Muscle of back (tissue), 11 donors: ENCODE results near the gene PTPN14. TPM values are rescaled to one million over a fixed set of nuclear protein-coding genes. Genes with fewer than 3 reads are reported as not detected.

Experiments used
- DNase-seq, 3 donors: peaks; one replicate each; pipeline versions ENCODE4 v3.0.0 to v3.0.0-alpha.2; 2013
- polyA plus RNA-seq, 10 donors: library from polyadenylated mRNA; unstranded; fragments of 120-200 nt; gene quantifications; one replicate each; pipeline ENCODE4 v1.2.1, GENCODE V29; 2013; ENCODE audit not compliant: insufficient read length in 10 of 10

The PTPN14 gene
- polyA plus RNA-seq, 10 donors = 16.0 to 27.8 (median 19.1) TPM

- DNase-seq = no peak
These were observed 237.1 kb downstream of the PTPN14 start for GRCh38 chr1:214314178-214314843.

DNA sequence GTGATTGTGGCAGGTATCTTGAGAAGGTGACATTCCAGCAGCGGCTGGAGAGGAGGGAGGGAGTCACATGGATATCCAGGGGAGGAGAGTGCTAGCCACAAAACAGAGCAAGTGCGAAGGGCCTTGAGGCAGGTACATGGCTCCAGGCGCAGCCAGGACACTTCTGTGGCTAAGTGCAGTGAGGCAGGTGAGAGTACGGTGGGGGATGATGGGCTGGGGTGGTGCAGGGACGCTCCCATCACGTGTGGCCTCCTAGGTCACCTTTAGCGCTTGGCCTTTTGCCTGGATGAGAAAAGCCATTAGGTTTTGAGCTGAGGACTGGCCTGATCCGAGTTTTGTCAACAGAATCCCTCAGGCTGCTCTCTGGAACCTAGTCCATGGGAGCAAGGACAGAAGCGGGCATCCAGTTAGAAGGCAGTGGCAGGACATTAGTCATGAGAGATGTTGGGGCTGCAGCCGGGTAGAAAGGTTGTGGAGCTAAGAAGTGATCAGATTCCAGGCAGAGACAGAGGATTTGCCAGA, 238.8 kb downstream of the PTPN14 start:
- DNase-seq = peak in 1 of 3 donors; percentile 34

- no peak for DNase-seq
These were observed 240.4 kb downstream of the PTPN14 start for GRCh38 chr1:214310777-214311690.

GRCh38 chr1:214310010-214310409, 241.4 kb downstream of the PTPN14 start:
- no peak for DNase-seq

DNA sequence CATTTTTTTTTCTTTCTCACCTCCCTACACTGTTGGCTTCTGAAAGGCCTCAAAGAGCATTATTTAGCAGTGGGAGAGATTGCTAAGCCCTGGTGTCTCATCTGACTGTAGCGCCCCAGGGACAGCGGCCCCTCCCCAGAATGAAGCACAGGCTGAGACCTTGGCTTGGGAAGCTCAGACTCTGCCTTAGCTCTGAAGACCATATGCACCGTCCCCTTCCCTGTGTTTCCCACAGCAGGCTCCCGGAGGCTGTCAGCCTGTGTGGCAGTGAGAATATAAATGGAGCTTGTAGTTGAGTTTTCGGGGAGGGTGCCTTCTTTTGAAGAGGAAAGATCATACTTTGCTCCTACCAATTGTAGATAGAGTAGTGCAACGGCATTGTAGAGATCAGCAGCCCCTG, 245.1 kb downstream of the PTPN14 start:
- no peak for DNase-seq

GRCh38 chr1:214305164-214305751, 246.1 kb downstream of the PTPN14 start:
- DNase-seq = no peak

DNA sequence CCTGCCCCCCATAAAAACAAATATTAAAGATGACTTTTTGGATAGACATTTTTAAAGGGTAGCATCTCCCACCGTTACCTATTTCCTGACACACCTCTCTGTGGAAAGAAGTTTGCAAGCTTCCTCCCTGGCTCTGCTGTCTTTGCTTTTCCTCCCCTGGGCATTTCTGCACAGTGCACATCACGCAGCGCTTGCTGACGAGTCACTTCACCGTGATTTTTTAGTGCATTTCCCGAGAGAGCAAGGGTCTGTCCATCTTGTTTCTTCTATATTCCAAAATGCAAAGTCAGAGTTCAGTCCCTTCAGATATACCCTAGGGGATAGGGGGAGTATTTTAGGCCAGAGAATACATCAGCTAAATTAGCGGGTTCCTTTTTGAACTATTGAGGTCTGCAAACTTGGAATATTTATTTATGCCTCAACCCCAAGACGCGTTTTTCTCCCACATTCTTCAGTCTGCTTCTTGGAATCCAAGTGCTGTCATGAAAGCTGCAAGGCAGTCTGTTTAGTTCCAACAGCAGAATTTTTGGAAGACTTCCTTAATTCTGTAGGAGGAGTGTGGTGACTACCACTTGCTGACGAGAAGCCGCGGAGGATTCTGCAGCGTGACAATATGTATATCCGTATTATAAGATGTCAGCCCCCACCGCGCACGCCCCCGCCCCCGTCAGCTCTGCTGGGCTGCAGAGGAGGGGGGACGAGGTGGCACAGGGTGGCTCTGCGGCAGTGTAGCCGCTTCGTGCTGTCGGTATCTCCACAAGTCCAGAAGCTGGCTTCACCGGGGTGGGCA, 248.1 kb downstream of the PTPN14 start:
- peak in 2 of 3 donors; percentile 26 to 55 for DNase-seq

DNA sequence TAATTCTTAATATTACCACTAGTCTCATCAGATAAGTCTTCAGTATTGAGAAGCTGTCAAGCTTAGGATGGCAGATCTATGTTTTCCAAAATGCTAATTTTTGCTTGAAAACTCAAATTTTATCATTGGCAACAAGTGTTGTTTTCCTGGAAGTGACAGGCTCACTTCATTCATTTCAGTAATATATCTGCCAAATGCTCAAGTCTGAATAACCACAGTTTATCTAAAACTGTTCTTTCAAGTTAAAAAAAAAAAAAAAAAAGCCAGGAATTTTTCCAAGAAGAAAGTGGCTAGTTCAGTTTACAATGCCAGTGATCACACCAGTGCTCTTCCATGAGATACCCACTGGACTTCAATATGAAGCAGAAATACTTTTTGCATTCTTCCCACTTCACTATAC, 249.9 kb downstream of the PTPN14 start:
- no peak for DNase-seq

GRCh38 chr1:214300149-214300780, 251.1 kb downstream of the PTPN14 start:
- DNase-seq = no peak

Other genes with a start within 250 kb of the PTPN14 start
- 10 to 100 TPM; 19.3 to 62.8 (median 37.4) TPM for gene CENPF, start 51.6 kb upstream of the PTPN14 start, polyA plus RNA-seq